MM.1S (cell line): Measurements from ENCODE around the gene PHF21B.
"Not testable (repeated sequence)": the region's sequence is repeated elsewhere in the genome, so short reads cannot be mapped to it uniquely, and the experiment has no call there.

ENCODE experiments used
- EZH2phosphoT487 ChIP-seq: fragments of 300-600 bp; sonication (generic); IDR thresholded peaks from 2 replicates; pipeline ENCODE4 v1.6.1; 2018; ENCODE audit warnings: antibody characterized with exemption, low read length
- TF ChIP-seq, protein P1 (sequence below): fragments of 300-600 bp; sonication (generic); IDR thresholded peaks from 2 replicates; pipeline ENCODE4 v1.5.1; 2016; ENCODE audit warnings: antibody characterized with exemption, low read length, mixed read lengths

DNA sequence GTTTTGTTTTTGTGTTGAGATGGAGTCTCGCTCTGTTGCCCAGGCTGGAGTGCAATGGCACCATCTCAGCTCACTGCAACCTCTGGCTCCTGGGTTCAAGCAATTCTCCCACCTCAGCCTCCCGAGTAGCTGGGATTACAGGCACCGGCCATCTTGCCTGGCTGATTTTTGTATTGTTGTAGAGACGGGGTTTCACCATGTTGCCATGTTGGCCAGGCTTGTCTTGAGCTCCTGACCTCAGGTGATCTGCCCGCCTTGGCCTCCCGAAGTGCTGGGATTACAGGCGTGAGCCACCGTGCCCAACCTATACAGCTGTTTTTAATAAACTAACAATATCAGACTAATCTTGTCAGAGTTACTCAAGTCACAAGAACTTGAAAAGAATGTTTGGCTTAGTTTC lies 155.2 kb downstream of the PHF21B start:
- TF ChIP-seq, protein P1, sequence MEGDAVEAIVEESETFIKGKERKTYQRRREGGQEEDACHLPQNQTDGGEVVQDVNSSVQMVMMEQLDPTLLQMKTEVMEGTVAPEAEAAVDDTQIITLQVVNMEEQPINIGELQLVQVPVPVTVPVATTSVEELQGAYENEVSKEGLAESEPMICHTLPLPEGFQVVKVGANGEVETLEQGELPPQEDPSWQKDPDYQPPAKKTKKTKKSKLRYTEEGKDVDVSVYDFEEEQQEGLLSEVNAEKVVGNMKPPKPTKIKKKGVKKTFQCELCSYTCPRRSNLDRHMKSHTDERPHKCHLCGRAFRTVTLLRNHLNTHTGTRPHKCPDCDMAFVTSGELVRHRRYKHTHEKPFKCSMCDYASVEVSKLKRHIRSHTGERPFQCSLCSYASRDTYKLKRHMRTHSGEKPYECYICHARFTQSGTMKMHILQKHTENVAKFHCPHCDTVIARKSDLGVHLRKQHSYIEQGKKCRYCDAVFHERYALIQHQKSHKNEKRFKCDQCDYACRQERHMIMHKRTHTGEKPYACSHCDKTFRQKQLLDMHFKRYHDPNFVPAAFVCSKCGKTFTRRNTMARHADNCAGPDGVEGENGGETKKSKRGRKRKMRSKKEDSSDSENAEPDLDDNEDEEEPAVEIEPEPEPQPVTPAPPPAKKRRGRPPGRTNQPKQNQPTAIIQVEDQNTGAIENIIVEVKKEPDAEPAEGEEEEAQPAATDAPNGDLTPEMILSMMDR, result not testable (repeated sequence)
- TF ChIP-seq EZH2phosphoT487, result not testable (repeated sequence)
